Thyroid gland (tissue), 4 donors: ENCODE results near the gene IKZF5. TPM values are rescaled to one million over a fixed set of nuclear protein-coding genes. Genes with fewer than 3 reads are reported as not detected.

Experiments used
- total RNA-seq, 4 donors: library from RNA; depleted of rRNA; stranded (reverse); fragments of >200 nt; gene quantifications; one replicate each; pipeline ENCODE4 v1.2.3, GENCODE V29; 2016

Gene IKZF5
- total RNA-seq, 4 donors from 2014 or later: 11.5 to 24.5 (median 13.3) TPM

Other genes starting within 250 kb of the IKZF5 start
- under 1 TPM in 2 of 4 donors, not detected in 2; 0.45 to 0.81 TPM for gene CUZD1, start 162.9 kb downstream of the IKZF5 start, total RNA-seq
- gene FAM24B, start 129.2 kb downstream of the IKZF5 start, total RNA-seq: 1 to 10 TPM in 2 of 4 donors, not detected in 2; 1.4 to 2.1 TPM
- gene FAM24A, start 98.2 kb downstream of the IKZF5 start, total RNA-seq: not detected
- gene C10orf88, start 54.6 kb downstream of the IKZF5 start, total RNA-seq: 10 to 100 TPM in 1 of 4 donors, 1 to 10 TPM in 3; 4.7 to 10.4 (median 7.1) TPM
- gene PSTK, start 28.4 kb downstream of the IKZF5 start, total RNA-seq: 1 to 10 TPM; 3.9 to 6.3 (median 5.2) TPM
- 10 to 100 TPM; 14.4 to 23.8 (median 17.5) TPM for gene ACADSB, start 211 bp upstream of the IKZF5 start, total RNA-seq
- not detected for gene HMX3, start 127.2 kb upstream of the IKZF5 start, total RNA-seq
- gene HMX2, start 139.3 kb upstream of the IKZF5 start, total RNA-seq: not detected
- 100 to 1,000 TPM in 1 of 4 donors, 10 to 100 TPM in 3; 67.9 to 117 (median 88.0) TPM for gene BUB3, start 145.6 kb upstream of the IKZF5 start, total RNA-seq